SK-N-SH (cell line): ENCODE measurements around the gene GRB2. TPM values are rescaled to one million over a fixed set of nuclear protein-coding genes. Genes with fewer than 3 reads are reported as not detected.

ENCODE experiments used
- CTCF ChIA-PET: fragments of 300-600, 350-600 bp; formaldehyde crosslinking; extraction: SDS; loops from one replicate; lab custom pipeline; 2021; lab: Yijun Ruan, JAX
- POLR2A ChIA-PET: fragments of 350-600 bp; sonication (Branson Sonifier 250); formaldehyde crosslinking; extraction: SDS; loops from one replicate; lab custom pipeline; 2020; ENCODE audit warnings: antibody characterized with exemption, inconsistent platforms; lab: Yijun Ruan, JAX
- DNase-seq: peaks from one replicate; pipeline ENCODE4 v3.0.0; 2012
- H2AFZ ChIP-seq: fragments of 200-600 bp; sonication (generic); 2 replicates; pipeline ENCODE4 v1.8.1; 2016; ENCODE audit warnings: antibody characterized with exemption, mild to moderate bottlenecking, low read depth
- H3F3A ChIP-seq: fragments of 200-600 bp; sonication (generic); replicated peaks from 2 replicates; pipeline ENCODE3; 2016; ENCODE audit warnings: antibody characterized with exemption, mild to moderate bottlenecking; ENCODE audit not compliant: insufficient read depth
- H3K27ac ChIP-seq, 2 experiments: fragments of 200-500 bp in 1 of 2; fragments of 200-600 bp in 1 of 2; sonication (Bioruptor generic) in 1 of 2; sonication (generic), shearing (Covaris generic) in 1 of 2; 2 replicates each; pipeline versions ENCODE4 v1.5.1 to v1.6.1; 2014 to 2016; ENCODE audit warnings: low read depth in 2 of 2, inconsistent platforms in 1 of 2, low read length in 1 of 2, mild to moderate bottlenecking in 1 of 2, mixed read lengths in 1 of 2
- H3K27me3 ChIP-seq: fragments of 200-600 bp; sonication (generic), shearing (Covaris generic); 2 replicates; pipeline ENCODE4 v1.6.1; 2016; ENCODE audit warnings: mixed run types; ENCODE audit not compliant: insufficient read depth
- H3K36me3 ChIP-seq, 2 experiments: fragments of 200-500 bp in 1 of 2; fragments of 200-600 bp in 1 of 2; sonication (Bioruptor generic) in 1 of 2; sonication (generic) in 1 of 2; replicated peaks in 1 of 2; 2 replicates each; pipeline versions ENCODE3 to v1.5.1; 2014 to 2016; ENCODE audit warnings: low read length in 1 of 2, mild to moderate bottlenecking in 1 of 2; ENCODE audit not compliant: insufficient read depth in 2 of 2, control insufficient read depth in 1 of 2
- H3K4me1 ChIP-seq, 2 experiments: fragments of 200-500 bp in 1 of 2; fragments of 200-600 bp in 1 of 2; sonication (Bioruptor generic) in 1 of 2; sonication (generic), shearing (Covaris generic) in 1 of 2; 2 replicates each; pipeline versions ENCODE4 v1.5.1 to v1.6.1; 2014 to 2016; ENCODE audit warnings: low read depth in 1 of 2, low read length in 1 of 2, mixed run types in 1 of 2; ENCODE audit not compliant: insufficient read depth in 2 of 2, control insufficient read depth in 1 of 2
- H3K4me2 ChIP-seq: fragments of 200-600 bp; sonication (generic), shearing (Covaris generic); 2 replicates; pipeline ENCODE4 v1.6.1; 2017; ENCODE audit warnings: mixed run types
- H3K4me3 ChIP-seq, 2 experiments: fragments of 200-500 bp in 1 of 2; fragments of 200-600 bp in 1 of 2; sonication (Bioruptor generic) in 1 of 2; sonication (generic), shearing (Covaris generic) in 1 of 2; 2 replicates each; pipeline versions ENCODE4 v1.5.1 to v1.8.1; 2014 to 2016; ENCODE audit warnings: low read depth in 2 of 2, inconsistent platforms in 1 of 2, low read length in 1 of 2, mild to moderate bottlenecking in 1 of 2, mixed read lengths in 1 of 2, moderate library complexity in 1 of 2
- H3K79me2 ChIP-seq: fragments of 200-600 bp; sonication (generic); 2 replicates; pipeline ENCODE4 v1.8.1; 2017; ENCODE audit warnings: mild to moderate bottlenecking; ENCODE audit not compliant: insufficient read depth
- H3K9ac ChIP-seq: fragments of 200-600 bp; sonication (generic); 2 replicates; pipeline ENCODE4 v1.6.1; 2017; ENCODE audit warnings: mixed run types
- H3K9me2 ChIP-seq: fragments of 200-600 bp; sonication (generic); 2 replicates; pipeline ENCODE4 v1.6.1; 2017; ENCODE audit warnings: mixed run types
- H3K9me3 ChIP-seq: fragments of 200-600 bp; sonication (generic); 2 replicates; pipeline ENCODE4 v1.6.1; 2017; ENCODE audit warnings: mixed run types, mild to moderate bottlenecking, moderate library complexity
- H4K20me1 ChIP-seq: fragments of 200-600 bp; sonication (generic); 2 replicates; pipeline ENCODE4 v1.6.1; 2017; ENCODE audit warnings: mild to moderate bottlenecking, mixed run types; ENCODE audit not compliant: insufficient read depth
- EP300 ChIP-seq, 2 experiments: IDR thresholded peaks; 2 replicates each; pipeline versions ENCODE4 v1.4.0 to v1.6.1; 2012; ENCODE audit warnings: borderline replicate concordance in 1 of 2, low read depth in 1 of 2, low read length in 1 of 2
- FOSL2 ChIP-seq: IDR thresholded peaks from 2 replicates; pipeline ENCODE4 v1.4.0; 2012; ENCODE audit warnings: low read depth, mild to moderate bottlenecking, moderate library complexity, borderline replicate concordance
- FOXJ3 ChIP-seq: sonication (generic); formaldehyde crosslinking; IDR thresholded peaks from 2 replicates; pipeline ENCODE4 v1.5.1; 2020; ENCODE audit warnings: mild to moderate bottlenecking, missing genetic modification reagents
- GABPA ChIP-seq: IDR thresholded peaks from 2 replicates; pipeline ENCODE4 v1.4.0; 2012; ENCODE audit warnings: low read depth, mild to moderate bottlenecking
- JUND ChIP-seq: IDR thresholded peaks from 2 replicates; pipeline ENCODE4 v1.4.0; 2012
- MXI1 ChIP-seq: IDR thresholded peaks from 2 replicates; pipeline ENCODE4 v1.6.1; 2012; ENCODE audit warnings: mild to moderate bottlenecking, low read depth, low read length, improper control_type of control experiment
- NRF1 ChIP-seq: IDR thresholded peaks from 2 replicates; pipeline ENCODE4 v1.6.1; 2012; ENCODE audit warnings: low read depth, mild to moderate bottlenecking, low read length
- REST ChIP-seq: IDR thresholded peaks from 2 replicates; pipeline ENCODE4 v1.6.1; 2012; ENCODE audit warnings: mild to moderate bottlenecking, low read depth, low read length, moderate library complexity
- RXRA ChIP-seq: IDR thresholded peaks from 2 replicates; pipeline ENCODE4 v1.4.0; 2012; ENCODE audit warnings: low read depth, mild to moderate bottlenecking, borderline replicate concordance
- SMC3 ChIP-seq: IDR thresholded peaks from 2 replicates; pipeline ENCODE4 v1.6.1; 2012; ENCODE audit warnings: low read depth, low read length, improper control_type of control experiment
- TAF1 ChIP-seq: IDR thresholded peaks from 2 replicates; pipeline ENCODE4 v1.6.1; 2012; ENCODE audit warnings: low read depth, mild to moderate bottlenecking, low read length, moderate library complexity, borderline replicate concordance
- TCF12 ChIP-seq: IDR thresholded peaks from 2 replicates; pipeline ENCODE4 v1.4.0; 2012
- TEAD4 ChIP-seq: IDR thresholded peaks from 2 replicates; pipeline ENCODE4 v1.4.0; 2012; ENCODE audit warnings: mild to moderate bottlenecking, borderline replicate concordance; ENCODE audit not compliant: insufficient read depth
- USF2 ChIP-seq: fragments of 150-350 bp; IDR thresholded peaks from 2 replicates; pipeline ENCODE4 v1.6.1; 2017; ENCODE audit warnings: antibody characterized with exemption, low read length, low read depth, borderline replicate concordance
- YY1 ChIP-seq: IDR thresholded peaks from 2 replicates; pipeline ENCODE4 v1.4.0; 2012; ENCODE audit warnings: low read depth, mild to moderate bottlenecking
- WGBS: methylation state at CpG from one replicate; pipeline ENCODE4 v1.1.6; 2017; ENCODE audit warnings: low lambda C conversion rate; 5-methylcytosine and 5-hydroxymethylcytosine counted together
- polyA plus RNA-seq, 3 experiments: library from polyadenylated mRNA; depleted of rRNA; stranded (reverse); fragments of >200 nt; gene quantifications; 2 replicates each; pipeline ENCODE4 v1.2.3, GENCODE V29; 2012
- TF ChIP-seq, protein P1 (sequence below): IDR thresholded peaks from 2 replicates; pipeline ENCODE4 v1.4.0; 2012; ENCODE audit warnings: low read depth, borderline replicate concordance
- TF ChIP-seq, protein P2 (sequence below): fragments of 150-350 bp; IDR thresholded peaks from 2 replicates; pipeline ENCODE4 v1.6.1; 2016; ENCODE audit warnings: mild to moderate bottlenecking, low read depth, low read length

Gene GRB2
- polyA plus RNA-seq, 1 of the 3 experiments (the other 2 are of a cell fraction), result 89.6 TPM

DNA sequence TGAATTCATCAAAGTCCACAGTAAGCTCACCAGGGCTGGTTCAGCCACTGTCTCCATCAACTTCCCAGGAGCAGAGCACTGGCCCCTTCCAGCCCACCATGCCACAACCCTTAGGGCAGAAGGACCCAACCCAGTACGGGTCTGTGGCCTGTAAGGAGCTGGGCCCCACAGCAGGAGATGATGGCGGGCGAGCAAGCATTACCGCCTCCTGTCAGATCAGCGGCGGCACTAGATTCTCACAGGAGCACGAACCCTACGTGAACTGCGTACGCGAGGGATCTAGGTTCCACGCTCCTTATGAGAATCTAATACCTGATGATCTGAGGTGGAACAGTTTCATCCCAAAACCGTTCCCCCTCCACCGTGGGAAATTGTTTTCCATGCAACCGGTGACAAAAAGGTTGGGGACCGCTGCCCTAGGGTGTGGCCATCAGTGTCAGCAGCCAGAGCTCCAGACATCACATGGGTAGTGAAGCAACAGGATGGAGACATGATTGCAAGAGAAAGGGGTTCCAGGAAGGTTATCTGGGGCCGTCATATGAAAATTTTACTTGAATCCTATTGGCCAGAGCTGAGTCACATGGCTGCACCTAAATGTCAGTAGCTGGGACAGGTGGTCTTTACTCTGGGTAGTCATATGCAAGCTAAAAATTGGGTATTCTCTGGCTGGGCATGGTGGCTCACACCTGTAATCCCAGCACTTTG is 103.8 kb downstream of the GRB2 start:
- WGBS, result 85% methylated on average over 17 of the region's 17 CpGs
- no peaks in the 10 kb centered on the region for H3K9me2 ChIP-seq
- peaks cover 9% of the 10 kb centered on the region for H3F3A ChIP-seq
- H3K4me2 ChIP-seq, result no peak overlapping the region
- H3K36me3 ChIP-seq, result no peaks in the 10 kb centered on the region
- DNase-seq, result no peak
- H3K79me2 ChIP-seq, result no peaks in the 10 kb centered on the region
- no peak overlapping the region for H3K27ac ChIP-seq
- TF ChIP-seq YY1 (no peak), TAF1 (no peak), USF2 (no peak), FOSL2 (no peak), EP300 (IDR thresholded peaks at IDR 0.05; ENCODE audit: borderline replicate concordance in 1 of 2, low read depth in 1 of 2, low read length in 1 of 2) (no peak), SMC3 (no peak), TEAD4 (no peak), JUND (no peak), TCF12 (no peak), MXI1 (no peak)
- TF ChIP-seq, protein P1, sequence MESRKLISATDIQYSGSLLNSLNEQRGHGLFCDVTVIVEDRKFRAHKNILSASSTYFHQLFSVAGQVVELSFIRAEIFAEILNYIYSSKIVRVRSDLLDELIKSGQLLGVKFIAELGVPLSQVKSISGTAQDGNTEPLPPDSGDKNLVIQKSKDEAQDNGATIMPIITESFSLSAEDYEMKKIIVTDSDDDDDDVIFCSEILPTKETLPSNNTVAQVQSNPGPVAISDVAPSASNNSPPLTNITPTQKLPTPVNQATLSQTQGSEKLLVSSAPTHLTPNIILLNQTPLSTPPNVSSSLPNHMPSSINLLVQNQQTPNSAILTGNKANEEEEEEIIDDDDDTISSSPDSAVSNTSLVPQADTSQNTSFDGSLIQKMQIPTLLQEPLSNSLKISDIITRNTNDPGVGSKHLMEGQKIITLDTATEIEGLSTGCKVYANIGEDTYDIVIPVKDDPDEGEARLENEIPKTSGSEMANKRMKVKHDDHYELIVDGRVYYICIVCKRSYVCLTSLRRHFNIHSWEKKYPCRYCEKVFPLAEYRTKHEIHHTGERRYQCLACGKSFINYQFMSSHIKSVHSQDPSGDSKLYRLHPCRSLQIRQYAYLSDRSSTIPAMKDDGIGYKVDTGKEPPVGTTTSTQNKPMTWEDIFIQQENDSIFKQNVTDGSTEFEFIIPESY, result no peak
- H3K27me3 ChIP-seq, result no peaks in the 10 kb centered on the region
- ChIA-PET POLR2A (no interaction called here), CTCF (interaction anchor here (0.6 to 2.4 kb wide), 6 partner anchors 11 to 111 kb away, joined by 3 to 8 read pairs (median 4); partner anchors contain the start of genes GGA3, MIF4GD, MRPS7 and SLC25A19)
- no peak overlapping the region for H3K4me3 ChIP-seq
- H2AFZ ChIP-seq, result no peak overlapping the region
- H3K4me1 ChIP-seq, result no peaks in the 10 kb centered on the region
- H3K9ac ChIP-seq, result no peak overlapping the region
- no peaks in the 10 kb centered on the region for H4K20me1 ChIP-seq
- no peaks in the 10 kb centered on the region for H3K9me3 ChIP-seq

GRCh38 chr17:75301049-75301448 is 104.4 kb downstream of the GRB2 start:
- no peak for DNase-seq
- Histone ChIP-seq H3K36me3 (no peaks in the 10 kb centered on the region), H3K9ac (no peak overlapping the region), H3K4me2 (no peak overlapping the region), H2AFZ (no peak overlapping the region), H3K9me2 (no peaks in the 10 kb centered on the region), H3K27me3 (no peaks in the 10 kb centered on the region), H3K4me3 (no peak overlapping the region), H3K27ac (no peak overlapping the region), H3K9me3 (no peaks in the 10 kb centered on the region), H4K20me1 (no peaks in the 10 kb centered on the region), H3K4me1 (no peaks in the 10 kb centered on the region), H3K79me2 (no peaks in the 10 kb centered on the region), H3F3A (peaks cover 9% of the 10 kb centered on the region)
- WGBS, result 90% methylated on average over 9 of the region's 9 CpGs
- ChIA-PET POLR2A (no interaction called here), CTCF (interaction anchor here (0.7 to 2.4 kb wide), 5 partner anchors 9 to 111 kb away, joined by 3 to 8 read pairs (median 3); partner anchors contain the start of genes MIF4GD and SLC25A19)
- TF ChIP-seq, protein P2, sequence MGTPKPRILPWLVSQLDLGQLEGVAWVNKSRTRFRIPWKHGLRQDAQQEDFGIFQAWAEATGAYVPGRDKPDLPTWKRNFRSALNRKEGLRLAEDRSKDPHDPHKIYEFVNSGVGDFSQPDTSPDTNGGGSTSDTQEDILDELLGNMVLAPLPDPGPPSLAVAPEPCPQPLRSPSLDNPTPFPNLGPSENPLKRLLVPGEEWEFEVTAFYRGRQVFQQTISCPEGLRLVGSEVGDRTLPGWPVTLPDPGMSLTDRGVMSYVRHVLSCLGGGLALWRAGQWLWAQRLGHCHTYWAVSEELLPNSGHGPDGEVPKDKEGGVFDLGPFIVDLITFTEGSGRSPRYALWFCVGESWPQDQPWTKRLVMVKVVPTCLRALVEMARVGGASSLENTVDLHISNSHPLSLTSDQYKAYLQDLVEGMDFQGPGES, result no peak
- TF ChIP-seq RXRA (no peak), GABPA (no peak), FOXJ3 (CRISPR knock-in tag) (no peak), REST (no peak), NRF1 (no peak)
- TF ChIP-seq, protein P1, result no peak
